ENCODE results near the gene LIN37. TPM values are rescaled to one million over a fixed set of nuclear protein-coding genes. Genes with fewer than 3 reads are reported as not detected.

LIN37 gene
- total and polyA plus RNA-seq, 9 of the 15 experiments (the other 6 are each of a cell fraction or from before 2014, with no cell fraction given), result 1.2 to 12.5 (median 8.6) TPM

GRCh38 chr19:35744430-35745327, 3.7 kb upstream of the LIN37 start (continued):
- TF ChIP-seq BRCA1 (IDR thresholded peaks at IDR 0.05), result no peak
- no peak for TF ChIP-seq BRCA1 (CRISPR knock-in tag; IDR thresholded peaks at IDR 0.05)
- TF ChIP-seq SREBF1 (IDR thresholded peaks at IDR 0.05; ENCODE audit: borderline replicate concordance, low read depth, low read length), result no peak
- TF ChIP-seq, protein P1, sequence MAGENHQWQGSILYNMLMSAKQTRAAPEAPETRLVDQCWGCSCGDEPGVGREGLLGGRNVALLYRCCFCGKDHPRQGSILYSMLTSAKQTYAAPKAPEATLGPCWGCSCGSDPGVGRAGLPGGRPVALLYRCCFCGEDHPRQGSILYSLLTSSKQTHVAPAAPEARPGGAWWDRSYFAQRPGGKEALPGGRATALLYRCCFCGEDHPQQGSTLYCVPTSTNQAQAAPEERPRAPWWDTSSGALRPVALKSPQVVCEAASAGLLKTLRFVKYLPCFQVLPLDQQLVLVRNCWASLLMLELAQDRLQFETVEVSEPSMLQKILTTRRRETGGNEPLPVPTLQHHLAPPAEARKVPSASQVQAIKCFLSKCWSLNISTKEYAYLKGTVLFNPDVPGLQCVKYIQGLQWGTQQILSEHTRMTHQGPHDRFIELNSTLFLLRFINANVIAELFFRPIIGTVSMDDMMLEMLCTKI (IDR thresholded peaks at IDR 0.05; ENCODE audit: partially characterized antibody), result no peak
- TF ChIP-seq, protein P2, sequence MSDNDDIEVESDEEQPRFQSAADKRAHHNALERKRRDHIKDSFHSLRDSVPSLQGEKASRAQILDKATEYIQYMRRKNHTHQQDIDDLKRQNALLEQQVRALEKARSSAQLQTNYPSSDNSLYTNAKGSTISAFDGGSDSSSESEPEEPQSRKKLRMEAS (CRISPR knock-in tag; IDR thresholded peaks at IDR 0.05), result peak; percentile 71
- TF ChIP-seq IRF2 (CRISPR knock-in tag; IDR thresholded peaks at IDR 0.05), result no peak
- TF ChIP-seq HNRNPUL1 (IDR thresholded peaks at IDR 0.05; ENCODE audit: low read length), result no peak
- TF ChIP-seq POLR2G (IDR thresholded peaks at IDR 0.05; ENCODE audit: low read depth, low read length), result peak; percentile 93
- TF ChIP-seq, protein P3, sequence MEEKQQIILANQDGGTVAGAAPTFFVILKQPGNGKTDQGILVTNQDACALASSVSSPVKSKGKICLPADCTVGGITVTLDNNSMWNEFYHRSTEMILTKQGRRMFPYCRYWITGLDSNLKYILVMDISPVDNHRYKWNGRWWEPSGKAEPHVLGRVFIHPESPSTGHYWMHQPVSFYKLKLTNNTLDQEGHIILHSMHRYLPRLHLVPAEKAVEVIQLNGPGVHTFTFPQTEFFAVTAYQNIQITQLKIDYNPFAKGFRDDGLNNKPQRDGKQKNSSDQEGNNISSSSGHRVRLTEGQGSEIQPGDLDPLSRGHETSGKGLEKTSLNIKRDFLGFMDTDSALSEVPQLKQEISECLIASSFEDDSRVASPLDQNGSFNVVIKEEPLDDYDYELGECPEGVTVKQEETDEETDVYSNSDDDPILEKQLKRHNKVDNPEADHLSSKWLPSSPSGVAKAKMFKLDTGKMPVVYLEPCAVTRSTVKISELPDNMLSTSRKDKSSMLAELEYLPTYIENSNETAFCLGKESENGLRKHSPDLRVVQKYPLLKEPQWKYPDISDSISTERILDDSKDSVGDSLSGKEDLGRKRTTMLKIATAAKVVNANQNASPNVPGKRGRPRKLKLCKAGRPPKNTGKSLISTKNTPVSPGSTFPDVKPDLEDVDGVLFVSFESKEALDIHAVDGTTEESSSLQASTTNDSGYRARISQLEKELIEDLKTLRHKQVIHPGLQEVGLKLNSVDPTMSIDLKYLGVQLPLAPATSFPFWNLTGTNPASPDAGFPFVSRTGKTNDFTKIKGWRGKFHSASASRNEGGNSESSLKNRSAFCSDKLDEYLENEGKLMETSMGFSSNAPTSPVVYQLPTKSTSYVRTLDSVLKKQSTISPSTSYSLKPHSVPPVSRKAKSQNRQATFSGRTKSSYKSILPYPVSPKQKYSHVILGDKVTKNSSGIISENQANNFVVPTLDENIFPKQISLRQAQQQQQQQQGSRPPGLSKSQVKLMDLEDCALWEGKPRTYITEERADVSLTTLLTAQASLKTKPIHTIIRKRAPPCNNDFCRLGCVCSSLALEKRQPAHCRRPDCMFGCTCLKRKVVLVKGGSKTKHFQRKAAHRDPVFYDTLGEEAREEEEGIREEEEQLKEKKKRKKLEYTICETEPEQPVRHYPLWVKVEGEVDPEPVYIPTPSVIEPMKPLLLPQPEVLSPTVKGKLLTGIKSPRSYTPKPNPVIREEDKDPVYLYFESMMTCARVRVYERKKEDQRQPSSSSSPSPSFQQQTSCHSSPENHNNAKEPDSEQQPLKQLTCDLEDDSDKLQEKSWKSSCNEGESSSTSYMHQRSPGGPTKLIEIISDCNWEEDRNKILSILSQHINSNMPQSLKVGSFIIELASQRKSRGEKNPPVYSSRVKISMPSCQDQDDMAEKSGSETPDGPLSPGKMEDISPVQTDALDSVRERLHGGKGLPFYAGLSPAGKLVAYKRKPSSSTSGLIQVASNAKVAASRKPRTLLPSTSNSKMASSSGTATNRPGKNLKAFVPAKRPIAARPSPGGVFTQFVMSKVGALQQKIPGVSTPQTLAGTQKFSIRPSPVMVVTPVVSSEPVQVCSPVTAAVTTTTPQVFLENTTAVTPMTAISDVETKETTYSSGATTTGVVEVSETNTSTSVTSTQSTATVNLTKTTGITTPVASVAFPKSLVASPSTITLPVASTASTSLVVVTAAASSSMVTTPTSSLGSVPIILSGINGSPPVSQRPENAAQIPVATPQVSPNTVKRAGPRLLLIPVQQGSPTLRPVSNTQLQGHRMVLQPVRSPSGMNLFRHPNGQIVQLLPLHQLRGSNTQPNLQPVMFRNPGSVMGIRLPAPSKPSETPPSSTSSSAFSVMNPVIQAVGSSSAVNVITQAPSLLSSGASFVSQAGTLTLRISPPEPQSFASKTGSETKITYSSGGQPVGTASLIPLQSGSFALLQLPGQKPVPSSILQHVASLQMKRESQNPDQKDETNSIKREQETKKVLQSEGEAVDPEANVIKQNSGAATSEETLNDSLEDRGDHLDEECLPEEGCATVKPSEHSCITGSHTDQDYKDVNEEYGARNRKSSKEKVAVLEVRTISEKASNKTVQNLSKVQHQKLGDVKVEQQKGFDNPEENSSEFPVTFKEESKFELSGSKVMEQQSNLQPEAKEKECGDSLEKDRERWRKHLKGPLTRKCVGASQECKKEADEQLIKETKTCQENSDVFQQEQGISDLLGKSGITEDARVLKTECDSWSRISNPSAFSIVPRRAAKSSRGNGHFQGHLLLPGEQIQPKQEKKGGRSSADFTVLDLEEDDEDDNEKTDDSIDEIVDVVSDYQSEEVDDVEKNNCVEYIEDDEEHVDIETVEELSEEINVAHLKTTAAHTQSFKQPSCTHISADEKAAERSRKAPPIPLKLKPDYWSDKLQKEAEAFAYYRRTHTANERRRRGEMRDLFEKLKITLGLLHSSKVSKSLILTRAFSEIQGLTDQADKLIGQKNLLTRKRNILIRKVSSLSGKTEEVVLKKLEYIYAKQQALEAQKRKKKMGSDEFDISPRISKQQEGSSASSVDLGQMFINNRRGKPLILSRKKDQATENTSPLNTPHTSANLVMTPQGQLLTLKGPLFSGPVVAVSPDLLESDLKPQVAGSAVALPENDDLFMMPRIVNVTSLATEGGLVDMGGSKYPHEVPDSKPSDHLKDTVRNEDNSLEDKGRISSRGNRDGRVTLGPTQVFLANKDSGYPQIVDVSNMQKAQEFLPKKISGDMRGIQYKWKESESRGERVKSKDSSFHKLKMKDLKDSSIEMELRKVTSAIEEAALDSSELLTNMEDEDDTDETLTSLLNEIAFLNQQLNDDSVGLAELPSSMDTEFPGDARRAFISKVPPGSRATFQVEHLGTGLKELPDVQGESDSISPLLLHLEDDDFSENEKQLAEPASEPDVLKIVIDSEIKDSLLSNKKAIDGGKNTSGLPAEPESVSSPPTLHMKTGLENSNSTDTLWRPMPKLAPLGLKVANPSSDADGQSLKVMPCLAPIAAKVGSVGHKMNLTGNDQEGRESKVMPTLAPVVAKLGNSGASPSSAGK (IDR thresholded peaks at IDR 0.05), result no peak
- no peak for TF ChIP-seq ZNF699 (CRISPR knock-in tag; IDR thresholded peaks at IDR 0.05; ENCODE audit: insufficient replicate concordance)
- TF ChIP-seq RNF2 (IDR thresholded peaks at IDR 0.05), result no peak
- TF ChIP-seq RNF219 (CRISPR knock-in tag; IDR thresholded peaks at IDR 0.05), result no peak

Data from K562 (cell line).